Measurements from ENCODE around the gene WDR4.

The WDR4 gene

DNA sequence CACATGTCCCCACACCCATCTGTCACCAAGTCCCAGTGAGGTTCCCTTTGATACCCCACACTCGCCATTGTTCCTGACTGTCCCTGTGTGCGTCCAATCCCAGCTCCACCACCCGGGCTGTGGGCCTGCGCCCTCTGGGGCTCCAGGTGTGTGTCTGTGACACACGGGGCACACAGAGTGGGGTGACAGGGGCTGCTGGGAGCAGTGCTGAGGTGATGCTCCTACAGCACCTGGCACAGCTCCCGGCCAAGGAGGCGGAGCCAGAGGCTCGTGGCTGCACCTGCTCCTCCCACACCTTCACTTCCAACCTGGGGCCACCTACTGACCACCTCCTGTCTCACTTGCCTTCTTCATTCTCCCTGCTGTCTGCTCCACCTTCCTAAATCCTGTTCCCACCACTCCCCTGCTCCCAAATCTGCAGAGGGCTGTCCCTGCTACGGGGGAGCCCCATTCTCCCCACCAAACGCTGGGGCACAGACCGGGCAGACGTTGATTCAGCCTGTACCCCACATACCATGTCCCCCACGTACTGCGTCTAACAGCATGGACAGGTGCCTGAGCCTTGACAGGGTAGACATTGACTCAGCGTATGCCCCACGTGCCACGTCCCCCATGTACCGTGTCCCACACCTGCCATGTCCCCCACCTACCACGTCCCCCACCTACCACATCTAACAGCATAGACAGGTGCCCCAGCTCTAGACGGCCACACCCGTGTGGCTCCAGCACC lies 16.4 kb downstream of the WDR4 start:
- DNase-seq (ENCODE audit: low read depth), result no peak
- TF ChIP-seq, protein P1, sequence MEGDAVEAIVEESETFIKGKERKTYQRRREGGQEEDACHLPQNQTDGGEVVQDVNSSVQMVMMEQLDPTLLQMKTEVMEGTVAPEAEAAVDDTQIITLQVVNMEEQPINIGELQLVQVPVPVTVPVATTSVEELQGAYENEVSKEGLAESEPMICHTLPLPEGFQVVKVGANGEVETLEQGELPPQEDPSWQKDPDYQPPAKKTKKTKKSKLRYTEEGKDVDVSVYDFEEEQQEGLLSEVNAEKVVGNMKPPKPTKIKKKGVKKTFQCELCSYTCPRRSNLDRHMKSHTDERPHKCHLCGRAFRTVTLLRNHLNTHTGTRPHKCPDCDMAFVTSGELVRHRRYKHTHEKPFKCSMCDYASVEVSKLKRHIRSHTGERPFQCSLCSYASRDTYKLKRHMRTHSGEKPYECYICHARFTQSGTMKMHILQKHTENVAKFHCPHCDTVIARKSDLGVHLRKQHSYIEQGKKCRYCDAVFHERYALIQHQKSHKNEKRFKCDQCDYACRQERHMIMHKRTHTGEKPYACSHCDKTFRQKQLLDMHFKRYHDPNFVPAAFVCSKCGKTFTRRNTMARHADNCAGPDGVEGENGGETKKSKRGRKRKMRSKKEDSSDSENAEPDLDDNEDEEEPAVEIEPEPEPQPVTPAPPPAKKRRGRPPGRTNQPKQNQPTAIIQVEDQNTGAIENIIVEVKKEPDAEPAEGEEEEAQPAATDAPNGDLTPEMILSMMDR (conservative IDR thresholded peaks at IDR 0.05; ENCODE audit: low read depth, low read length), result no peak
- no peak overlapping the region for H3K4me3 ChIP-seq (ENCODE audit: low read length)

DNA sequence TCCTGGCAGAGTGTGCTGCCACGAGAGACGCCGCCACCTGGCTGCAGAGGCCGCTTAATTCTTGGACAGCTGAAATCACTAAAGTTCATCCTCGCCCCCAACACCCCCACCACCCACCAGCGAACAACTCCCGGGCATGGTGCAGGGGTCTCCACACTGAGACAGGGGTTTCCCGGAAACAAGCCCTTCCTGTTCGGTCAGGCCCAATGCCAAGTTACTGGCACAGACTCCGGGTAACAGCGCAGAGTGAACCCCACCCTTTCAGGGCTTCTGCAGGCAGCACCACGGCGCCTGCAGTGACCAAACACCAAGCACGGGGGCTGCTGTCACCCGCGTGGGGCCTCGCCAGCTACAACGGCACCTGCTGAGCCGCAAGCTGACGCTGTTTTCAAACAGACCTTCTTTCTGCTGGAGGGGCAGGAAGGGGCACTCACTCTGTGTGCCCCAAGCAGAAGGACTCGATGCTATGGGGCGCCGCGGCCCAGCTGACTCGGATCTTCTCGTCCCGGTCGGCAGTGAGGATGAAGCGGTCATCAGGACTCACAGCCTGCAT lies 17.4 kb downstream of the WDR4 start:
- no peak overlapping the region for H3K4me3 ChIP-seq (ENCODE audit: low read length)
- TF ChIP-seq, protein P1 (conservative IDR thresholded peaks at IDR 0.05; ENCODE audit: low read depth, low read length), result no peak
- no peak for DNase-seq (ENCODE audit: low read depth)

DNA sequence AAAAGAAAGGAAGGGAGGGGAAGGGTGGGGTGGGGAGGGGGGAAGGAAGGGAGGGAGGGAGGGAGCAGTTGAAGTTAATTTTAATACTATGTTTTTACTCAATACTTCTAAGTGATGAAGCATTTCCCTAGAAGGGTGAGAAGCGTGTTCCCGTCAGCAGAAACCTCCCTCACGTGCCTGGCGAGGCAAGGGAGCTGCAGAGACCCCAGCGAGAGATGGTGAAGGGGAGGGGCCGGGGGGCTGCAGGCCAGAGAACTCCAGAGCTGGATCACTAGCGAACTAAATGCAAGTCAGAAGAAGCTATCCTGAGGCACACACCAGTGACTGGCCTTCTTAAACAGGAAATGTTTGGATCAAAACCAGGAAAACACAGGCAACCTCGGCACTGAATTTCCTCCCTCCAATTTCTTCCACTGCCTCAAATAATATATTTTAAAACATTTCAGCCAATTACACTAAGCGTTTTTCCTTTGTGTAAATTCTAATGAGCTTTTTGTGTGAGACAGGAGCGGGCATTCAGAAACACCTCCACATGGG lies 18.0 kb downstream of the WDR4 start:
- H3K4me3 ChIP-seq (ENCODE audit: low read length), result no peak overlapping the region
- TF ChIP-seq, protein P1 (conservative IDR thresholded peaks at IDR 0.05; ENCODE audit: low read depth, low read length), result no peak
- no peak for DNase-seq (ENCODE audit: low read depth)

DNA sequence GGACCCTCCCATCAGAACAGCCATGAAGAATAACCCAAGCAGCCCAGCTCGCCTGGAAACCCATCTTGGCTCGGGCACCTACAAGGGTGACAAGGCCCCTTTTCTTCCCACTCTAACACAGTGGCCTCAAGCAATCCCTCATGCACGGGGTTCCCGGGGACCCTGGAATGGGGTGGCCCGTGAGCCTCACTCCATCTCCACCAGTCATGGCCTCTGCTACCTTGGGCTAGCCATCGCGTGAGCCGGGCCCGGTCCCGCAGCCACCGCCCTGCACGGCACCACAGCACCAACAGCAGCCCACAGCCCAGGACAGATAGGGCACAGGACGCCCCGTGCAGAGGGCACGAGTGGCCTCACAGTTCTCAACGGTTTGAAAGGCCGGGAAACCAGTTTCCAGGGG lies 19.0 kb downstream of the WDR4 start:
- no peak for DNase-seq (ENCODE audit: low read depth)
- TF ChIP-seq, protein P1 (conservative IDR thresholded peaks at IDR 0.05; ENCODE audit: low read depth, low read length), result no peak
- no peak overlapping the region for H3K4me3 ChIP-seq (ENCODE audit: low read length)

DNA sequence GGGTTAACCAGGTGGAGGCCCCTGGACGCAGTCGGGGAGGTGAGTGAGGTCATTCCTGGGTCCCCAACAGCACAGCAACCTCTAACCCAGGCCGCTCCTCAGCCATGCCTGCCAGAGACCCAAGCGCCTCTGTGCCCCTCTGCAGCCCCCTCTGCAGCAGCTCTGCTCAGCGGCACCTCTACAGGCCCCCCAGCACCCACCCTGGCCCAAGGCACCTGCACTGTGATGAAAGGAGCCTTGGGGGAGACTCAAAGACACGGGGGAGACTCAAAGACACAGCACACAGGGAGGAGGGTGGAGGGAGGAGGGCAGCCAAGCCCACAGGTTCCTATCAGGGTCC lies 19.5 kb downstream of the WDR4 start:
- DNase-seq (ENCODE audit: low read depth), result no peak
- TF ChIP-seq, protein P1 (conservative IDR thresholded peaks at IDR 0.05; ENCODE audit: low read depth, low read length), result no peak
- H3K4me3 ChIP-seq (ENCODE audit: low read length), result no peak overlapping the region

DNA sequence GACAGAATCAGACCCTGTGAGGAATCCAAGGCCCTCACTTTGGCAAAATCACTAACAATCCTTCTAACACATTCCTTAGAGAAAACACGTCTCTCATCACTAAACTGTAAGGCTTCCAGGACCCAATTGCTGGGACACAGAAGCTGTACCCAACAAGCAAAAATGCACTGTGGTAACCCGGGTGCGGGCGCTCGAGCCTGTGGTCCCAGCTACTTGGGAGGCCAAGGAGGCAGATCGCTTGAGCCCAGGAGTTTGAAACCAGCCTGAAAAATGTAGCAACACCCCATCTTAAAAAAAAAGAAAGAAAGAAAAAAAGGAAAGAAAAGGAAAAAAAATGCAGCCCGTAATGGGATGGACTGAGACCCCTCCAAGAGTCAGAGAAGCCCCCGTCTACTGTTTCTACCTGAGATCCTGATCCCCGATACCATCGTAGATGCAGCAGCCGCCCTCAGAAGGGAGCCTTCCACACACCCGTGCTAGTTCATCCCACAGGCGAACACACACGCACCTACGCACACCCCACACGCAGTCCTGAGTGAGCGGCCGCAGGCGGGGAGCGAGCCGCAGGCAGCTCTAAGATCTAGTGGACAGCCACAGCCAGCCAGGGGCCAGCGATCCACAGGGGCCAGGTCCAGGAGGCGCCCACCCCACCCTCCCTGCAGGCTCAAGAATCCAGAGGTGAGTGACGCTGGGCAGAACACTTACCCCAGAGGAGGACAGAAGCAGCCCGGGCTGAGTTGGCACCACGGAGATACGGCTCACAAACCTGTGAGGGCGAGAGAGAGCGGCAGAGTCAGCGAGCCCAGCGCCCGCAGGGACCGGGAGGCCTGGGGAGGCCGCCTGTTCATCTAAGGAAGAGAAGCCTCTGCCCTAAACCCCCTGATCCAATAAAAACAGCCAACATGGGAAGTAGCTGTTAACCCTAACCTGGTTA lies 20.1 kb downstream of the WDR4 start:
- no peak overlapping the region for H3K4me3 ChIP-seq (ENCODE audit: low read length)
- TF ChIP-seq, protein P1 (conservative IDR thresholded peaks at IDR 0.05; ENCODE audit: low read depth, low read length), result no peak
- no peak for DNase-seq (ENCODE audit: low read depth)
